ENCODE data around the gene PRCD. TPM values are rescaled to one million over a fixed set of nuclear protein-coding genes. Genes with fewer than 3 reads are reported as not detected.
A peak's percentile ranks its signal among the peaks of the same experiment; 100 is the strongest.

Gene PRCD
- total and polyA plus RNA-seq, 2 donors (not counting 1 experiment from before 2014, with no cell fraction given) = 18.0 to 30.6 TPM

- ATAC-seq (ENCODE audit: low read depth) (no peak), DNase-seq (no peak)
- CTCF ChIA-PET = interaction anchor here (0.6 to 18.2 kb wide), 10 partner anchors 7 to 104 kb away, joined by 3 to 442 read pairs (median 5); partner anchors contain the start of genes AANAT and CYGB
- no peaks in the 10 kb centered on the region for H3K9me3 ChIP-seq (ENCODE audit: control extremely low read depth in 1 of 3, control insufficient read depth in 2 of 3, insufficient read depth in 1 of 3, low read length in 2 of 3)
- H3K27ac Mint-ChIP-seq = peak overlapping the region; percentile 68
- H3K4me2 ChIP-seq (replicated peaks; ENCODE audit: low read depth, low read length, poor library complexity, severe bottlenecking) = no peak overlapping the region
- no peaks in the 10 kb centered on the region for H4K20me1 ChIP-seq (ENCODE audit: control insufficient read depth, insufficient read depth, low read length, poor library complexity, severe bottlenecking)
- no peak overlapping the region for H2AFZ ChIP-seq (ENCODE audit: insufficient read depth, low read depth, low read length, poor library complexity, severe bottlenecking)
- H3K27ac ChIP-seq (ENCODE audit: low read length in 2 of 2) = no peak overlapping the region
- no peaks in the 10 kb centered on the region for H3K9me3 Mint-ChIP-seq (ENCODE audit: insufficient read depth)
- no peak overlapping the region for H3K9ac ChIP-seq (ENCODE audit: low read length)
- TF ChIP-seq EZH2 (IDR thresholded peaks at IDR 0.05; ENCODE audit: borderline replicate concordance, insufficient read depth, low read depth, low read length, poor library complexity, severe bottlenecking) = no peak
- TF ChIP-seq, protein P1, sequence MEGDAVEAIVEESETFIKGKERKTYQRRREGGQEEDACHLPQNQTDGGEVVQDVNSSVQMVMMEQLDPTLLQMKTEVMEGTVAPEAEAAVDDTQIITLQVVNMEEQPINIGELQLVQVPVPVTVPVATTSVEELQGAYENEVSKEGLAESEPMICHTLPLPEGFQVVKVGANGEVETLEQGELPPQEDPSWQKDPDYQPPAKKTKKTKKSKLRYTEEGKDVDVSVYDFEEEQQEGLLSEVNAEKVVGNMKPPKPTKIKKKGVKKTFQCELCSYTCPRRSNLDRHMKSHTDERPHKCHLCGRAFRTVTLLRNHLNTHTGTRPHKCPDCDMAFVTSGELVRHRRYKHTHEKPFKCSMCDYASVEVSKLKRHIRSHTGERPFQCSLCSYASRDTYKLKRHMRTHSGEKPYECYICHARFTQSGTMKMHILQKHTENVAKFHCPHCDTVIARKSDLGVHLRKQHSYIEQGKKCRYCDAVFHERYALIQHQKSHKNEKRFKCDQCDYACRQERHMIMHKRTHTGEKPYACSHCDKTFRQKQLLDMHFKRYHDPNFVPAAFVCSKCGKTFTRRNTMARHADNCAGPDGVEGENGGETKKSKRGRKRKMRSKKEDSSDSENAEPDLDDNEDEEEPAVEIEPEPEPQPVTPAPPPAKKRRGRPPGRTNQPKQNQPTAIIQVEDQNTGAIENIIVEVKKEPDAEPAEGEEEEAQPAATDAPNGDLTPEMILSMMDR (IDR thresholded peaks at IDR 0.05) = no peak
- intact Hi-C loops (cut with micrococcal nuclease) = no loop called here
- no peak overlapping the region for H3K4me3 Mint-ChIP-seq
- H3K27me3 Mint-ChIP-seq = peaks cover 2% of the 10 kb centered on the region
- H3K4me3 ChIP-seq (ENCODE audit: control extremely low read depth in 1 of 5, extremely low read depth in 1 of 5, insufficient read depth in 1 of 5, low read depth in 2 of 5, low read length in 4 of 5) = no peak overlapping the region
- H3K4me1 ChIP-seq (ENCODE audit: control insufficient read depth in 2 of 2, insufficient read depth in 2 of 2, low read length in 2 of 2) = peaks cover 17 to 18% of the 10 kb centered on the region in 2 donors
- WGBS (ENCODE audit: insufficient coverage) = 90% methylated on average over 16 of the region's 22 CpGs
- POLR2A ChIA-PET = no interaction called here
- peaks cover 28% of the 10 kb centered on the region for H3K4me1 Mint-ChIP-seq
- no peaks in the 10 kb centered on the region for H3K27me3 ChIP-seq (replicated peaks in 1 of 4; ENCODE audit: control extremely low read depth in 1 of 4, control insufficient read depth in 3 of 4, insufficient read depth in 4 of 4, low read length in 3 of 4)
- H3K36me3 ChIP-seq (replicated peaks in 1 of 2; ENCODE audit: control extremely low read depth in 1 of 2, control insufficient read depth in 1 of 2, extremely low read depth in 1 of 2, insufficient read depth in 2 of 2, low read length in 1 of 2) = no peaks in the 10 kb centered on the region
- no peaks in the 10 kb centered on the region for H3K79me2 ChIP-seq (ENCODE audit: control insufficient read depth, insufficient read depth, low read length)
These were observed 27.2 kb upstream of the PRCD start for GRCh38 chr17:76512366-76513305.

- no peaks in the 10 kb centered on the region for H3K36me3 ChIP-seq (replicated peaks in 1 of 2; ENCODE audit: control extremely low read depth in 1 of 2, control insufficient read depth in 1 of 2, extremely low read depth in 1 of 2, insufficient read depth in 2 of 2, low read length in 1 of 2)
- ATAC-seq (ENCODE audit: low read depth) (no peak), DNase-seq (no peak)
- CTCF ChIA-PET = interaction anchor here (0.8 to 18.2 kb wide), 8 partner anchors 7 to 105 kb away, joined by 3 to 442 read pairs (median 10); partner anchors contain the start of gene AANAT
- Mint-ChIP-seq H3K9me3 (ENCODE audit: insufficient read depth) (no peaks in the 10 kb centered on the region), H3K27ac (peak overlapping the region; percentile 68), H3K4me1 (peaks cover 31% of the 10 kb centered on the region), H3K4me3 (no peak overlapping the region), H3K27me3 (peaks cover 2% of the 10 kb centered on the region)
- no peak overlapping the region for H2AFZ ChIP-seq (ENCODE audit: insufficient read depth, low read depth, low read length, poor library complexity, severe bottlenecking)
- no peak overlapping the region for H3K4me3 ChIP-seq (ENCODE audit: control extremely low read depth in 1 of 5, extremely low read depth in 1 of 5, insufficient read depth in 1 of 5, low read depth in 2 of 5, low read length in 4 of 5)
- H3K27ac ChIP-seq (ENCODE audit: low read length in 2 of 2) = no peak overlapping the region
- H3K4me2 ChIP-seq (replicated peaks; ENCODE audit: low read depth, low read length, poor library complexity, severe bottlenecking) = no peak overlapping the region
- H3K79me2 ChIP-seq (ENCODE audit: control insufficient read depth, insufficient read depth, low read length) = no peaks in the 10 kb centered on the region
- no peaks in the 10 kb centered on the region for H3K27me3 ChIP-seq (replicated peaks in 1 of 4; ENCODE audit: control extremely low read depth in 1 of 4, control insufficient read depth in 3 of 4, insufficient read depth in 4 of 4, low read length in 3 of 4)
- intact Hi-C loops (cut with micrococcal nuclease) = no loop called here
- TF ChIP-seq EZH2 (IDR thresholded peaks at IDR 0.05; ENCODE audit: borderline replicate concordance, insufficient read depth, low read depth, low read length, poor library complexity, severe bottlenecking) = no peak
- TF ChIP-seq, protein P1 (IDR thresholded peaks at IDR 0.05) = no peak
- H4K20me1 ChIP-seq (ENCODE audit: control insufficient read depth, insufficient read depth, low read length, poor library complexity, severe bottlenecking) = no peaks in the 10 kb centered on the region
- no peak overlapping the region for H3K9ac ChIP-seq (ENCODE audit: low read length)
- WGBS (ENCODE audit: insufficient coverage) = 94% methylated on average over 5 of the region's 6 CpGs
- POLR2A ChIA-PET = no interaction called here
- H3K9me3 ChIP-seq (ENCODE audit: control extremely low read depth in 1 of 3, control insufficient read depth in 2 of 3, insufficient read depth in 1 of 3, low read length in 2 of 3) = no peaks in the 10 kb centered on the region
- H3K4me1 ChIP-seq (ENCODE audit: control insufficient read depth in 2 of 2, insufficient read depth in 2 of 2, low read length in 2 of 2) = peaks cover 17 to 18% of the 10 kb centered on the region in 2 donors
These were observed 26.5 kb upstream of the PRCD start for GRCh38 chr17:76513306-76513692.
